Tibial artery (tissue), 4 donors: ENCODE results near the gene RPN2.
"Not testable (repeated sequence)": the region's sequence is repeated elsewhere in the genome, so short reads cannot be mapped to it uniquely, and the experiment has no call there.

Experiments
- DNase-seq, 2 donors: peaks; one replicate each; pipeline ENCODE4 v3.0.0-alpha.2; 2019
- H3K27ac ChIP-seq, 2 donors: fragments of 200-600 bp; sonication (generic) in 1 of 2; 1 replicate in 1 of 2; 2 replicates in 1 of 2; pipeline ENCODE4 v1.5.1; 2018 to 2019; ENCODE audit warnings: mild to moderate bottlenecking in 1 of 2
- H3K27me3 ChIP-seq, 2 donors: fragments of 200-600 bp; sonication (generic) in 1 of 2; one replicate each; pipeline versions ENCODE4 v1.5.1 to v1.6.0; 2016 to 2019
- H3K36me3 ChIP-seq, 3 donors: fragments of 200-600 bp; sonication (generic) in 2 of 3; one replicate each; pipeline ENCODE4 v1.5.1; 2016 to 2019; ENCODE audit warnings: mild to moderate bottlenecking in 2 of 3
- H3K4me1 ChIP-seq, 4 donors: fragments of 200-600 bp; sonication (generic) in 2 of 4; 1 replicate in 3 of 4; 2 replicates in 1 of 4; pipeline ENCODE4 v1.5.1; 2016 to 2019
- H3K4me3 ChIP-seq, 2 donors: fragments of 200-600 bp; sonication (generic) in 1 of 2; 1 replicate in 1 of 2; 2 replicates in 1 of 2; pipeline ENCODE4 v1.5.1; 2018 to 2019; ENCODE audit warnings: mild to moderate bottlenecking in 2 of 2
- H3K9me3 ChIP-seq, 3 donors: fragments of 200-600 bp; sonication (generic) in 1 of 3; one replicate each; pipeline ENCODE4 v1.5.1; 2016 to 2019
- CTCF ChIP-seq, 2 experiments: fragments of 200-600 bp in 1 of 2; fragments of 450-650 bp in 1 of 2; IDR thresholded peaks; one replicate each; pipeline ENCODE4 v1.5.1; 2017 to 2019; ENCODE audit warnings: antibody characterized with exemption in 2 of 2, mild to moderate bottlenecking in 1 of 2, moderate library complexity in 1 of 2
- intact Hi-C: fragments of 100-400 bp; cut with DNase I; formaldehyde crosslinking; loops from one replicate; pipeline ENCODE4 v1.15.0; 2023; ENCODE audit warnings: low total_unique reads

RPN2 gene

GRCh38 chr20:37144856-37145404 is 34.2 kb upstream of the RPN2 start:
- TF ChIP-seq CTCF (IDR thresholded peaks at IDR 0.05), result no peak
- H3K4me3 ChIP-seq, result no peak overlapping the region
- H3K9me3 ChIP-seq, result no peaks in the 10 kb centered on the region
- intact Hi-C loops, result no loop called here
- H3K27me3 ChIP-seq, result no peaks in the 10 kb centered on the region
- H3K36me3 ChIP-seq, result peaks cover 0 to 2% (median 0%) of the 10 kb centered on the region in 3 donors
- no peak overlapping the region for H3K27ac ChIP-seq
- no peaks in the 10 kb centered on the region for H3K4me1 ChIP-seq
- DNase-seq, result no peak

GRCh38 chr20:37147250-37147649 is 31.9 kb upstream of the RPN2 start:
- no peaks in the 10 kb centered on the region for H3K27me3 ChIP-seq
- no peak overlapping the region for H3K4me3 ChIP-seq
- H3K36me3 ChIP-seq, result peaks cover 0 to 2% (median 0%) of the 10 kb centered on the region in 3 donors
- H3K4me1 ChIP-seq, result no peaks in the 10 kb centered on the region
- DNase-seq, result no peak
- no peaks in the 10 kb centered on the region for H3K9me3 ChIP-seq
- H3K27ac ChIP-seq, result no peak overlapping the region
- intact Hi-C loops, result no loop called here
- no peak for TF ChIP-seq CTCF (IDR thresholded peaks at IDR 0.05)

- H3K27me3 ChIP-seq, H3K4me1 ChIP-seq, H3K36me3 ChIP-seq, DNase-seq, H3K4me3 ChIP-seq, H3K9me3 ChIP-seq, intact Hi-C loops, H3K27ac ChIP-seq: not testable (repeated sequence)
Measured at GRCh38 chr20:37150864-37151263, 28.3 kb upstream of the RPN2 start.

GRCh38 chr20:37151529-37151928 is 27.6 kb upstream of the RPN2 start:
- intact Hi-C loops, result no loop called here
- no peaks in the 10 kb centered on the region for H3K4me1 ChIP-seq
- H3K9me3 ChIP-seq, result no peaks in the 10 kb centered on the region
- H3K36me3 ChIP-seq, result no peaks in the 10 kb centered on the region
- no peaks in the 10 kb centered on the region for H3K27me3 ChIP-seq
- no peak overlapping the region for H3K27ac ChIP-seq
- TF ChIP-seq CTCF (IDR thresholded peaks at IDR 0.05), result no peak
- DNase-seq, result no peak
- H3K4me3 ChIP-seq, result no peak overlapping the region

- no peak for DNase-seq
- intact Hi-C loops, result no loop called here
Measured at GRCh38 chr20:37152284-37152683, 26.8 kb upstream of the RPN2 start.

More at GRCh38 chr20:37152284-37152683, 26.8 kb upstream of the RPN2 start:
- no peak overlapping the region for H3K27ac ChIP-seq
- no peak for TF ChIP-seq CTCF (IDR thresholded peaks at IDR 0.05)
- H3K9me3 ChIP-seq, result no peaks in the 10 kb centered on the region
- no peak overlapping the region for H3K4me3 ChIP-seq
- no peaks in the 10 kb centered on the region for H3K4me1 ChIP-seq
- no peaks in the 10 kb centered on the region for H3K27me3 ChIP-seq
- H3K36me3 ChIP-seq, result no peaks in the 10 kb centered on the region
